Measurements from ENCODE around the gene YEATS2. TPM values are rescaled to one million over a fixed set of nuclear protein-coding genes. Genes with fewer than 3 reads are reported as not detected.

The YEATS2 gene
- total and polyA plus RNA-seq, 2 experiments from 2014 or later: 15.2 to 72.8 TPM

DNA sequence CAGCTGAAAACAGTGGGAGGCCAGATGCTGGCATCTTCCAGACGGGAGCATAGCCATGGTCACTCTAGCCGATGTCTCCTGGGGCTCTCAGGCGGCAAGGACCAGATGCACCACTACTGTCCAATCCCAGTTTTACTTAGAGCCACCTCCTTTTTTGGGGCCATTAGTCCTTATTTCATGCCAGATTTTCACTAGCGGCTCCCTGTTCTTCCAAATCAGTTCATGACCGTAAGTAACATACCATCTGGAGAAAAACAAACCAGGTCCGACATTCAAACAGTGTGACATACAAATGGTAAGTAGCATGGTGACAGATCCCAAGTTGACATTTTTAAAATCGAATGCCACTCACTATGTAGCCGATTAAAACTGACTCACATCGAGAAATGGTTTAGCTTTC, 131.9 kb downstream of the YEATS2 start:
- ATAC-seq: no peak
- Mint-ChIP-seq H3K36me3 (ENCODE audit: low read depth) (peaks cover 35% of the 10 kb centered on the region), H3K27ac (no peak overlapping the region), H3K4me1 (peaks cover 16% of the 10 kb centered on the region), H3K27me3 (ENCODE audit: insufficient read depth, low read depth, poor library complexity) (peaks cover 8% of the 10 kb centered on the region), H3K9me3 (no peaks in the 10 kb centered on the region), H3K4me3 (no peak overlapping the region)
- Histone ChIP-seq H2AFZ (no peak overlapping the region), H3K27me3 (ENCODE audit: insufficient read depth) (peaks cover under 1% of the 10 kb centered on the region; the same call in 1 of the 2 replicates), H3K9me2 (ENCODE audit: insufficient read depth) (no peaks in the 10 kb centered on the region), H3K4me3 (no peak overlapping the region), H3F3A (replicated peaks; ENCODE audit: low read depth) (peaks cover 15% of the 10 kb centered on the region), H3K36me3 (ENCODE audit: insufficient read depth) (0 out of 2 replicates have a peak, but pooled peaks cover 3% of the 10 kb centered on the region), H3K4me1 (ENCODE audit: insufficient read depth) (peaks cover under 1% of the 10 kb centered on the region), H3K79me2 (replicated peaks; ENCODE audit: insufficient read depth) (no peaks in the 10 kb centered on the region), H4K20me1 (replicated peaks; ENCODE audit: insufficient read depth) (peaks cover 7% of the 10 kb centered on the region; the same call in 1 of the 2 replicates), H3K27ac (ENCODE audit: low read depth) (no peak overlapping the region), H3K4me2 (no peak overlapping the region)
- TF ChIP-seq, protein P1, sequence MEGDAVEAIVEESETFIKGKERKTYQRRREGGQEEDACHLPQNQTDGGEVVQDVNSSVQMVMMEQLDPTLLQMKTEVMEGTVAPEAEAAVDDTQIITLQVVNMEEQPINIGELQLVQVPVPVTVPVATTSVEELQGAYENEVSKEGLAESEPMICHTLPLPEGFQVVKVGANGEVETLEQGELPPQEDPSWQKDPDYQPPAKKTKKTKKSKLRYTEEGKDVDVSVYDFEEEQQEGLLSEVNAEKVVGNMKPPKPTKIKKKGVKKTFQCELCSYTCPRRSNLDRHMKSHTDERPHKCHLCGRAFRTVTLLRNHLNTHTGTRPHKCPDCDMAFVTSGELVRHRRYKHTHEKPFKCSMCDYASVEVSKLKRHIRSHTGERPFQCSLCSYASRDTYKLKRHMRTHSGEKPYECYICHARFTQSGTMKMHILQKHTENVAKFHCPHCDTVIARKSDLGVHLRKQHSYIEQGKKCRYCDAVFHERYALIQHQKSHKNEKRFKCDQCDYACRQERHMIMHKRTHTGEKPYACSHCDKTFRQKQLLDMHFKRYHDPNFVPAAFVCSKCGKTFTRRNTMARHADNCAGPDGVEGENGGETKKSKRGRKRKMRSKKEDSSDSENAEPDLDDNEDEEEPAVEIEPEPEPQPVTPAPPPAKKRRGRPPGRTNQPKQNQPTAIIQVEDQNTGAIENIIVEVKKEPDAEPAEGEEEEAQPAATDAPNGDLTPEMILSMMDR (conservative IDR thresholded peaks at IDR 0.05; ENCODE audit: low read depth in 2 of 2): no peak
- TF ChIP-seq ZNF114 (CRISPR knock-in tag; IDR thresholded peaks at IDR 0.05) (no peak), STAT1 (IDR thresholded peaks at IDR 0.05; ENCODE audit: unreplicated experiment) (no peak), NANOG (IDR thresholded peaks at IDR 0.05; ENCODE audit: borderline replicate concordance) (no peak)
- TF ChIP-seq, protein P2, sequence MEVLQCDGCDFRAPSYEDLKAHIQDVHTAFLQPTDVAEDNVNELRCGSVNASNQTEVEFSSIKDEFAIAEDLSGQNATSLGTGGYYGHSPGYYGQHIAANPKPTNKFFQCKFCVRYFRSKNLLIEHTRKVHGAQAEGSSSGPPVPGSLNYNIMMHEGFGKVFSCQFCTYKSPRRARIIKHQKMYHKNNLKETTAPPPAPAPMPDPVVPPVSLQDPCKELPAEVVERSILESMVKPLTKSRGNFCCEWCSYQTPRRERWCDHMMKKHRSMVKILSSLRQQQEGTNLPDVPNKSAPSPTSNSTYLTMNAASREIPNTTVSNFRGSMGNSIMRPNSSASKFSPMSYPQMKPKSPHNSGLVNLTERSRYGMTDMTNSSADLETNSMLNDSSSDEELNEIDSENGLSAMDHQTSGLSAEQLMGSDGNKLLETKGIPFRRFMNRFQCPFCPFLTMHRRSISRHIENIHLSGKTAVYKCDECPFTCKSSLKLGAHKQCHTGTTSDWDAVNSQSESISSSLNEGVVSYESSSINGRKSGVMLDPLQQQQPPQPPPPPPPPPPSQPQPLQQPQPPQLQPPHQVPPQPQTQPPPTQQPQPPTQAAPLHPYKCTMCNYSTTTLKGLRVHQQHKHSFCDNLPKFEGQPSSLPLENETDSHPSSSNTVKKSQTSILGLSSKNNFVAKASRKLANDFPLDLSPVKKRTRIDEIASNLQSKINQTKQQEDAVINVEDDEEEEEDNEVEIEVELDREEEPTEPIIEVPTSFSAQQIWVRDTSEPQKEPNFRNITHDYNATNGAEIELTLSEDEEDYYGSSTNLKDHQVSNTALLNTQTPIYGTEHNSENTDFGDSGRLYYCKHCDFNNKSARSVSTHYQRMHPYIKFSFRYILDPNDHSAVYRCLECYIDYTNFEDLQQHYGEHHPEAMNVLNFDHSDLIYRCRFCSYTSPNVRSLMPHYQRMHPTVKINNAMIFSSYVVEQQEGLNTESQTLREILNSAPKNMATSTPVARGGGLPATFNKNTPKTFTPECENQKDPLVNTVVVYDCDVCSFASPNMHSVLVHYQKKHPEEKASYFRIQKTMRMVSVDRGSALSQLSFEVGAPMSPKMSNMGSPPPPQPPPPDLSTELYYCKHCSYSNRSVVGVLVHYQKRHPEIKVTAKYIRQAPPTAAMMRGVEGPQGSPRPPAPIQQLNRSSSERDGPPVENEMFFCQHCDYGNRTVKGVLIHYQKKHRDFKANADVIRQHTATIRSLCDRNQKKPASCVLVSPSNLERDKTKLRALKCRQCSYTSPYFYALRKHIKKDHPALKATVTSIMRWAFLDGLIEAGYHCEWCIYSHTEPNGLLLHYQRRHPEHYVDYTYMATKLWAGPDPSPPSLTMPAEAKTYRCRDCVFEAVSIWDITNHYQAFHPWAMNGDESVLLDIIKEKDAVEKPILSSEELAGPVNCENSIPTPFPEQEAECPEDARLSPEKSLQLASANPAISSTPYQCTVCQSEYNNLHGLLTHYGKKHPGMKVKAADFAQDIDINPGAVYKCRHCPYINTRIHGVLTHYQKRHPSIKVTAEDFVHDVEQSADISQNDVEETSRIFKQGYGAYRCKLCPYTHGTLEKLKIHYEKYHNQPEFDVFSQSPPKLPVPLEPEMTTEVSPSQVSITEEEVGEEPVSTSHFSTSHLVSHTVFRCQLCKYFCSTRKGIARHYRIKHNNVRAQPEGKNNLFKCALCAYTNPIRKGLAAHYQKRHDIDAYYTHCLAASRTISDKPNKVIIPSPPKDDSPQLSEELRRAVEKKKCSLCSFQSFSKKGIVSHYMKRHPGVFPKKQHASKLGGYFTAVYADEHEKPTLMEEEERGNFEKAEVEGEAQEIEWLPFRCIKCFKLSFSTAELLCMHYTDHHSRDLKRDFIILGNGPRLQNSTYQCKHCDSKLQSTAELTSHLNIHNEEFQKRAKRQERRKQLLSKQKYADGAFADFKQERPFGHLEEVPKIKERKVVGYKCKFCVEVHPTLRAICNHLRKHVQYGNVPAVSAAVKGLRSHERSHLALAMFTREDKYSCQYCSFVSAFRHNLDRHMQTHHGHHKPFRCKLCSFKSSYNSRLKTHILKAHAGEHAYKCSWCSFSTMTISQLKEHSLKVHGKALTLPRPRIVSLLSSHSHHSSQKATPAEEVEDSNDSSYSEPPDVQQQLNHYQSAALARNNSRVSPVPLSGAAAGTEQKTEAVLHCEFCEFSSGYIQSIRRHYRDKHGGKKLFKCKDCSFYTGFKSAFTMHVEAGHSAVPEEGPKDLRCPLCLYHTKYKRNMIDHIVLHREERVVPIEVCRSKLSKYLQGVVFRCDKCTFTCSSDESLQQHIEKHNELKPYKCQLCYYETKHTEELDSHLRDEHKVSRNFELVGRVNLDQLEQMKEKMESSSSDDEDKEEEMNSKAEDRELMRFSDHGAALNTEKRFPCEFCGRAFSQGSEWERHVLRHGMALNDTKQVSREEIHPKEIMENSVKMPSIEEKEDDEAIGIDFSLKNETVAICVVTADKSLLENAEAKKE (CRISPR knock-in tag; IDR thresholded peaks at IDR 0.05): no peak
- TF ChIP-seq, protein P3, sequence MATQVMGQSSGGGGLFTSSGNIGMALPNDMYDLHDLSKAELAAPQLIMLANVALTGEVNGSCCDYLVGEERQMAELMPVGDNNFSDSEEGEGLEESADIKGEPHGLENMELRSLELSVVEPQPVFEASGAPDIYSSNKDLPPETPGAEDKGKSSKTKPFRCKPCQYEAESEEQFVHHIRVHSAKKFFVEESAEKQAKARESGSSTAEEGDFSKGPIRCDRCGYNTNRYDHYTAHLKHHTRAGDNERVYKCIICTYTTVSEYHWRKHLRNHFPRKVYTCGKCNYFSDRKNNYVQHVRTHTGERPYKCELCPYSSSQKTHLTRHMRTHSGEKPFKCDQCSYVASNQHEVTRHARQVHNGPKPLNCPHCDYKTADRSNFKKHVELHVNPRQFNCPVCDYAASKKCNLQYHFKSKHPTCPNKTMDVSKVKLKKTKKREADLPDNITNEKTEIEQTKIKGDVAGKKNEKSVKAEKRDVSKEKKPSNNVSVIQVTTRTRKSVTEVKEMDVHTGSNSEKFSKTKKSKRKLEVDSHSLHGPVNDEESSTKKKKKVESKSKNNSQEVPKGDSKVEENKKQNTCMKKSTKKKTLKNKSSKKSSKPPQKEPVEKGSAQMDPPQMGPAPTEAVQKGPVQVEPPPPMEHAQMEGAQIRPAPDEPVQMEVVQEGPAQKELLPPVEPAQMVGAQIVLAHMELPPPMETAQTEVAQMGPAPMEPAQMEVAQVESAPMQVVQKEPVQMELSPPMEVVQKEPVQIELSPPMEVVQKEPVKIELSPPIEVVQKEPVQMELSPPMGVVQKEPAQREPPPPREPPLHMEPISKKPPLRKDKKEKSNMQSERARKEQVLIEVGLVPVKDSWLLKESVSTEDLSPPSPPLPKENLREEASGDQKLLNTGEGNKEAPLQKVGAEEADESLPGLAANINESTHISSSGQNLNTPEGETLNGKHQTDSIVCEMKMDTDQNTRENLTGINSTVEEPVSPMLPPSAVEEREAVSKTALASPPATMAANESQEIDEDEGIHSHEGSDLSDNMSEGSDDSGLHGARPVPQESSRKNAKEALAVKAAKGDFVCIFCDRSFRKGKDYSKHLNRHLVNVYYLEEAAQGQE (IDR thresholded peaks at IDR 0.05; ENCODE audit: unreplicated experiment): no peak
- DNase-seq (ENCODE audit: low spot score): no peak

All from GM23338 (cell line).